ENCODE data around the gene ZNF414.
"Not testable (repeated sequence)": the region's sequence is repeated elsewhere in the genome, so short reads cannot be mapped to it uniquely, and the experiment has no call there.

Gene ZNF414, protein sequence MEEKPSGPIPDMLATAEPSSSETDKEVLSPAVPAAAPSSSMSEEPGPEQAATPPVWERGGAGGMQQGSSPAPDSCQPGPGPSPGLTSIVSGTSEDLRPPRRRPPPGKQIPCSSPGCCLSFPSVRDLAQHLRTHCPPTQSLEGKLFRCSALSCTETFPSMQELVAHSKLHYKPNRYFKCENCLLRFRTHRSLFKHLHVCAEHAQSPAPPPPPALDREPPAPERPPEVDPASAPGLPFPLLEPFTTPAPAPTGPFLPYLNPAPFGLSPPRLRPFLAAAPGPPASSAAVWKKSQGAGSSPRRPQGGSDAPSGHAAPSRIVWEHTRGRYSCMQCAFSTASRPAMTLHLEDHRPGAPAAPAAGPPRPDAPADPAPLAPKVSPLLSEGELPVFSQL

DNA sequence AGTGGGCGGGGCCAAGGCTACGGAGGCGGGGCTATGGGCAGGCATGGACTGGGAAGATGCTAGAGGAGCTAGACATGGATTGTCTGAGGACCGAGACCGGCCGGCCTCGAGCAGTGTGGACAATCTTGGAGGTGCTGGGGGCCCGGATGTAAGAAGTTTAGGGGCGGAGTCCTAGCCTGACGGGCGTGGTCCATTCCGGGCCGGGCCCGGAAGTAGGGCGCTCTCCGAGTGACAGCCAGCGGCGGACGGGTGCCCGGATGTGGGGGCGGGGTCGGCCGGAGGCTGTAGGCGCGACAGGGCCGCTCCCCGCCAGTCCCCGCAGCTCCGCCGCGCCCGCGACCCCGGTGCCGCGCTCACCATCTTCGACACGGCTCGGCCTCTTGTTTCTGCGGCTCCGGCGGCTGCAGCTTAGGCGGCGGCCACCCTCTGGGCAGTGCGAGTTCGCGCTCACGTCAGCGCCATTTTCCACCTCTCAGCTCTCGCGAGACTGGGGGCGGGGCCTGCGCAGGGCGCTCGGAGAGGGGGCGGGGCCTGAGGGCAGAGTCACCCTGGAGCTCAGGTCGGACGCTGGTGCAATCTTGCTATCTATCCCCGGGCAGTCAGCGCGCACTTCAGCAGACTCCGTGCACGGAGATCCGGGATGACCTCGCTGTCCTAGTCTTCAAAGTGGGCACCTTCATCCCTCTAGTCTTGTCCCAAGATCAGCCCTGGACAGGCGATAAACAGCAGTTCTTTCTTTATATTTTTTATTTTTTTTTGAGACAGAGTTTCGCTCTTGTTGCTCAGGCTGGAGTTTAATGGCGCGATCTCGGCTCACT lies at the start of gene ZNF414:
Gene ZNF414, minus strand, starts transcription at position 481 of the 818 bp plus-strand sequence. Its CDS starts 121 bp downstream, at position 360.
- FAIRE-seq = peak; percentile 94

DNA sequence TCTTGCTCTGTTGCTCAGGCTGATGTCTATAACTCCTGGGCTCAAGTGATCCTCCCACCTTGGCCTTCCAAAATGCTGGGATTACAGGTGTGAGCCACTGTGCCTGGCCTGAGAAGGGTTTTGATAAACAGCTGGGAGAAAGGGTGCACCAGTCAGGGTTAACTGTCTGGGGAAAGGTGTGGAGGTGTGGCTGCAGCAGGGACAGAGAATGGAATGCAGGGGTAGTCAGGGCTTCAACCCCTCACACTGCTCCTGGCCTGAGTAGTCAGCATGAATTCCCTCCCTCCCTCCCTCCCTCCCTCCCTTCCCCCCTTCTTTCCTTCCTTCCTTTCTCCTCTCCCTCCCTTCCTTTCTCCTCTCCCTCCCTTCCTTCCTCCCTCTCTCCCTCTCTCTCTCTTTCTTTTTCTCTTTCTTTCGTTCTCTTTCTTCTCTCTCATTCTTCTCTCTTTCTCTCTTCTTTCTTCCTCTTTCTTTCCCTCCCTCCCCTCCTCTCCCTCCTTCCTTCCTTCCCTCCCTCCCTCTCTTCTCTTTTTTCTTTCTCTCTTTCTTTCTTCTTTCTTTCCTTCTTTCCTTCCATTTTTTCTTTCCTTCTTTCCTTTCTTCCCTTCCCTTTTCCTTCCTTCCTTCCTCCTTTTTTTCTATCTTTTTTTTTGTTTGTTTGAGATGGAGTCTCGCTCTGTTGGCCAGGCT lies 47.3 kb upstream of the ZNF414 start:
- FAIRE-seq = no peak

DNA sequence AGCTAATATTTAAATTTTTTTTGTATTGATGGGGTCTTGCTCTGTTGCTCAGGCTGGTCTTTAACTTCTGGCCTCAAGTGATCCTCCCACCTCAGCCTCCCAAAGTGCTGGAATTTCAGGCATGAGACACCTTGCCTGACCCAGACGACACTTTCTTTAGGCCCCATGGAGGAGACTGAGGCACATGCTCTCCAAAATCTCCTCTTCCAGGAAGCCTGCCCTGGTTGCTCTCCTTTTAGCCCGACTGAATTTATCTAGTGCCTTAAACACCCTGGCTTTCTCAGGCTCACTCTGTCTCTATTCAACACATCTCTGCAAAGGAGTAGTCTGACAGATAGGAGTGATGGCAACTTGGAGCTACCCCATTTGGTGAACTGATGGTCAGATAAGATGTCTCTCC lies 44.4 kb upstream of the ZNF414 start:
- no peak for FAIRE-seq

DNA sequence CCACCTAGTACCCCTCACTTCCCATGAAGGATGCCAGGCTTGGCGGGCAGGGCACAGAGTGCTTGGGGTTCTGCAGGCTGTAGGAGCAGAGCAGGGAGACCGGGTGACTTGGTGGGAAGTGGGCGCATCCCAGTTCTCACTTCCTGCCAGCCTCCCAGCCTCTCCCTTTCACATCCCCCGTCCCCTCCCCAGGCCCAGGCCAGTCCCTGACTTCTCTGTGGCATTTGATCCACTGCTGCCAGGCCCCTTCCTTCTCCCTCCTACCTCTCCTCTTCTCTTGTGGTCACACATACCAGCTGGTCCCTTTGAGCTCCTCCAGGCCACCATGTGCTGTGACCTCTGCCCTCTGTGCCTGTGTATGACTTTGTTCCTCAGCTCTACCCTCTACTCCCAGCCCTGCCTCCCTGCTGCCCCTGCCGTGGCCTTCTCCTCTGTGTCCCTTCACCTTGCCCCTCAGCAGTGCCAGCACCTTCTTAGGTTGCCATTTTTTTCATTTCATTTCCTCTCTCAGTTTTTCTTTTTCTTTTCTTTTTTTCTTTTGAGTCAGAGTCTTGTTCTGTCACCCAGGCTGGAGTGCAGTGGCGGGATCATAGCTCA lies 43.8 kb upstream of the ZNF414 start:
- no peak for FAIRE-seq

DNA sequence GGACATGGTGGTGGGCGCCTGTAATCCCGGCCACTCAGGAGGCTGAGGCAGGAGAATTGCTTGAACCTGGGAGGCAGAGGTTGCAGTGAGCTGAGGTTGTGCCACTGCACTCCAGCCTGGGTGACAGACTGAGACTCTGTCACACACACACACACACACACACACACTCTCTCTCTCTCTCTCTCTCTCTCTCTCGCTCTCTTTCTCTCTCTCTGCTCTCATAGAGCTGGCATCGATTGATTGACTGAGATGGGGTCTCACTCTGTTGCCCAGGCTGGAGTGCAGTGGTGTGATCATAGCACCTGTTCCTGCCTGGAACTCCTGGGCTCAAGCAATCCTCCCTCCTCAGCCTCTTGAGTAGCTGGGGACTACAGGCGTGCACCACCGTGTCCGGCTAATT lies 39.8 kb upstream of the ZNF414 start:
- FAIRE-seq = not testable (repeated sequence)

DNA sequence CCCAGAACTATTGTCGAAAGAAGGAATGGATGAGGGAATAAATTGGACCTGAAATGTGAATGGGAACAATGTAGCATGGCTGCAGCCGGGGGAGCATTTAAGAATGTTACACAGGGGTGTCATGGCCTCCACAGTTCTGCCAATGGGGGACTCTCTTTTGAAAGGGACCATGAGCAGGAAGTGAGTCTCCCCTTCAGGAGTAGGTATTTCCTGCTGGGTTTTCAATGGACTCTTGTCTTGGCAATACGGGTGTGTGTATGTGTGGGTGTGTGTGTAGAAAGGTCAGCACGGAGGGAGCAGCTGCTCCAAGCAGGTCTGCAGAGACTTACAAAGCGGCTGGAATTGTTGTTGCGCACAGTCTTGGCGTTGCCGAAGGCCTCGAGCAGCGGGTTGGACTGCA lies 38.8 kb upstream of the ZNF414 start:
- no peak for FAIRE-seq

DNA sequence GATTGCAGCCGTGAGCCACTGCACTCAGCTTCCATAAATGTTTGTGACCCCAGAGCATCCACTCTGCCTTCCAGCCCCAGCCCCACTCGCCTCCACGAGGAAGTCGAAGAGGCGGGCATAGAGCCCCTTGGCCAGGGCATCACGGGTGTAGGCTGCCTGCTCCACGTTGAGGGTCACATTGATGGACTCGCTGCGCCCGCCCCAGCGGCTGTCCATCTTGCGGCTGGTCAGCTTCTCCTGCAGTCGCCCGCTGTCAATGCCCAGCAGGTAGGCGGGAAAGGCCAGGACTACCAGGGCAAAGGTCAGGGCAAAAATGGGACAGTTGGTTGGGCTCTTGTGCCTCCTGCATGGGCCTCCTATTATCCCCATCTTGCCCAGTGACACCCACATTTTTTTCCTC lies 36.1 kb upstream of the ZNF414 start:
- FAIRE-seq = no peak

DNA sequence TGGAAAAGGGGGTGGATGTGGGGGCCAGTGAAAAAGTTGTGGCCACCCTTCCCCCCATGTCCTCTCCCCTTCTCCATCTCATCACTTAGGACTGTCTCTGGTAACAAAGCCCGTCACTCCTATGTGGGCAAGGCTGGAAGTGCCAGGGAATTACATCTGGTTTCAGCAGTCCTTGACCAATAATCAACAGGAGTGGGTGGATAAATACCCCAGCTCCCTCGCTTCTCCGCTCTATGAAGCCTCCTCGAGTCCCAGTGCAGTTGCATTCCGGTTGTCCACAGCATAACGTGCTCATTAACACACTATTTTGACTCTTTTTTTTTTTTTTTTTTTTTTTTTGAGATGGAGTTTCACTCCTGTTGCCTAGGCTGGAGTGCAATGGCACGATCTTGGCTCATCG lies 31.8 kb upstream of the ZNF414 start:
- FAIRE-seq = no peak

DNA sequence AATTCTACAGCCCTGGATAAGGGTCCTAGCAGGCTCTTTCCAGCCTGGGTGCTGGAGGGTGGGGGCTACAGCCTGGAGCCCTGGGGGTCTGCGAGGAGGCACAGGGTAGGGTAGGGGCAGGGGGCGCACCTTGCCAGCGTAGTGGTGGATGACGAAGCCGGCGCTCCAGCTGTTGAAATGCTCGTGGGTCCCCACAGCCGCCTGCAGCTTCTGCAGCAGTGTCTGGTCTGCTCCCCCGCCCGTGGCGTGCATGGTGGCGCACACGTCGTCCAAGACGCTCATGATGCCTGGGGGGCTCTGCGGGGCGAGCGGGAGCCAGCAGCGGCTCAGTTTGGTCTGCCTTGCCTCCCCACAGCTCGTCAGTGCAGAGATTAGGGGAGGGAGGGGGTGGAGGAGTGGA lies 30.2 kb upstream of the ZNF414 start:
- FAIRE-seq = no peak

DNA sequence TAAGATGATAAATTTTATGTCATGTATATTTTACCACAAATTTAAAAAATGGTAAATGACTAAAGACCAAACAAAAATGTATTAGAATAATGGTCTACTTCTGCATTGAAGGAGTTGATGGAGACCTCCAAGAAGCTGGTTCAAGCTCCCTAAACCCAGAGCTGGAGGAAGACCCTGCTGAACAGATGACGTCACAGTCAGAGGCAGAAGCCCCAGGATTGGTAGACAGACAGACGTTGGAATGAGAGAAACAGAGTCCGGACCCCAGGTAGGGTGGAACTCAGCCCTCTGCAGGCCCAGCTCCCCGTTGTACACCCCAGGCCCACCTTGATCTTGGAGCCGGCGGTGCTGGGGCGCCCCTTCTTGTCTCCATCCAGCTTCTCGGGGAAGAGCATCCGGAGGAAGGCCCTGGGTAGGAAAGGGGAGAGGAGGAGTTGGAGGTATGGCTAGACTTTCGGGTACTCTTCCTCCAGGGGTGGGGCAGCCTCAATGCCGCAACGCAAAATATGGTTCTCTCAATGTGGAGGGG lies 25.7 kb upstream of the ZNF414 start:
- FAIRE-seq = no peak

DNA sequence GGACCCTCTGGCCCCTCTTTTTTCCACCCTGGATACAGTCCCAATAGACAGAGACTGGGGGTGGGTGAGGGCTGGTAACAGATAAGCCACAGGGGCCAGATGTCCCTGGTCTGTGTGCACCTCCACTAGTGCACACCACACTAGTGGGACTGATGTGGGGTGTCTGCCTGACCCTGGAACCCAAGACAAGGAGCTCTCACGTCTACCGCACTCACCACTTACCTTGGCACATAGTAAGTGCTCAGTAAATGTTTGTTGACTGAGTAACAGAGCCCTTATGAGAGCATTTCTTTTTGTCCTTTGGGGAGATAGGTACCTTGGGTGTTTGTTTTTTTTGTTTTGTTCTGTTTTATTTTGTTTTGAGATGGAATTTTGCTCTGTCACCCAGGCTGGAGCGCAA lies 23.1 kb upstream of the ZNF414 start:
- no peak for FAIRE-seq

DNA sequence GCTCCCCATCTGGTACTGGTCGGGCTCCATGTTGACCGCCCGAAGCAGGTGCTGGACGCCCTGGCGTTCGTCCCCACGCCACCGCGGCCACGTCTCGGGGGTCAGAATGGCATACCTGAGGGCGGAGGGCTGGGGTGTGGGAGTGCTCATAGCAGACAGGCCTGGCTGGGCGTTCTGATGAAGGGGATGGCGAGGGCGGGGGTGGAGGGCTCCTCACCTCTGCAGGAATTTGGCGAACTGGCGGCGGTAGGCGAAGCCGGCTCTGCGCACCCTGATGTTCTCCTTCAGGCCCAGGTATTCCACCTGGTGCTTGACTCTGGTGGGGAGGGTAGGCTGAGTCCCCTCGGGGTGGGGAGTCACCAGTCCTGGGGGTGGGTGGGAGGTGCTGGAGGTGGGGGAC lies 22.3 kb upstream of the ZNF414 start:
- FAIRE-seq = no peak

DNA sequence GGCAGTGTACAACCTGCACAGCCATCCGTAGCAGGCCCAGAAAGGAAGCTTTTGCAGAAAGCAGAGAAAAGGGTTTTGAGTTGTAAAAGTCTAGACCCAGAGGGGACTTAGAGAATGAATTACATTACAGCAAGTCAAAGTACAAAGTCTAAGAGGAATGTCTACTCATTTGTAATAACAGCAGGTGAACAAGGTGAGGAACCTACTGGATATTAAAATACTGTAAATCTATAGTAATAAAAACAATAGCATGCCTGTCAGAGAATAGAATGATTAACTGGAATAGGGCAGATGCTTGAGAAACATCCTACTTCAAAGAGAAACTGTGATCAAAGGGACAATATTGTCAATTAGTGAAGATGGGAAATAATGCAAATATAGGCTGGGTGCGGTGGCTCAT lies 18.3 kb upstream of the ZNF414 start:
- FAIRE-seq = no peak

DNA sequence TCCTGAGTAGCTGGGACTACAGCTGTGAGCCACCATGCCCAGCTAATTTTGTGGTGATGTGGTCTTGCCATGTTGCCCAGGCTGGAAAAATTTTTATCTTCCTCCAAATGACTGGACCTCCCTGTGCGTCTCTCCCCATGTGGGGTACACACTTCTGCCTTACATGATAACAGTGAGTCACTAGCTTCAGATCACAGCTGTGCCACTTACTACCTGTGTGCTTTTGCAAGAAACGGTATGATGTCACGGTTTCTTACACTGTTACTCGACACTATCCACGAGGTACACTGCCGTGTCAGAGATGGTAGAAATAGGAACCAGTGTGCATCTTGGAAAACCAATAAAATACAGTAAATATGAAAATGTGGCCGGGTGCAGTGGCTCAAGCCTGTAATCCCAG lies 17.5 kb upstream of the ZNF414 start:
- no peak for FAIRE-seq

DNA sequence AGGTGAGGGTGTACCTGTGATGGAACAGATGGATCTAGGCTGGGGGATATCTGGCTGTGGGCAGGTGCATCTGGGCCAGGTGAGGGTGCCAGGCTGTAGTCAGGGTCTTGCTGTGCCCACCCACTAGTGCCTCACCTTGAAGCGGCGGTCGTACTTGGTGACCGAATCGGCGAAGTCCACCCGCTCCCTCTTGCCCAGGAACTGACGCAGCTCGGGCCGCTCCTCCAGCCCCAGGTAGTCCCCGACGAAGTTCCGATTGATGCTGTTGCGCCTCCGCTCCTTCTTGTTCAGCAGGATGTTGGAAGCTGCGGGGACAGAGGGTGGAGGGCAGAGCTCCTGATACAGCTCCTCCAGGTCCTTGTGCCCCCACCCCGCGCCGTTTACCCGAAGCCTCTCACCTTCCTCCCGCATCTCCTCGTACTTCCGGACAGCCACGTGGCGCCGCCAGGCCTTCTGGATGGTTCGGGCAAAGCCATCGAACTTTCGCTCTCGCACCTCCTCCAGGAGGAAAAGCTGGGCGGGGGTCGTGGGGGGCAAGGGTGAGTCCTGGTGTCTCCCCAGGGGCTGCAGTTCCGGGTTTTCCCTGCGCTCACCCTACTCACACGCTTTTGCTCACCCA lies 16.2 kb upstream of the ZNF414 start:
- no peak for FAIRE-seq

DNA sequence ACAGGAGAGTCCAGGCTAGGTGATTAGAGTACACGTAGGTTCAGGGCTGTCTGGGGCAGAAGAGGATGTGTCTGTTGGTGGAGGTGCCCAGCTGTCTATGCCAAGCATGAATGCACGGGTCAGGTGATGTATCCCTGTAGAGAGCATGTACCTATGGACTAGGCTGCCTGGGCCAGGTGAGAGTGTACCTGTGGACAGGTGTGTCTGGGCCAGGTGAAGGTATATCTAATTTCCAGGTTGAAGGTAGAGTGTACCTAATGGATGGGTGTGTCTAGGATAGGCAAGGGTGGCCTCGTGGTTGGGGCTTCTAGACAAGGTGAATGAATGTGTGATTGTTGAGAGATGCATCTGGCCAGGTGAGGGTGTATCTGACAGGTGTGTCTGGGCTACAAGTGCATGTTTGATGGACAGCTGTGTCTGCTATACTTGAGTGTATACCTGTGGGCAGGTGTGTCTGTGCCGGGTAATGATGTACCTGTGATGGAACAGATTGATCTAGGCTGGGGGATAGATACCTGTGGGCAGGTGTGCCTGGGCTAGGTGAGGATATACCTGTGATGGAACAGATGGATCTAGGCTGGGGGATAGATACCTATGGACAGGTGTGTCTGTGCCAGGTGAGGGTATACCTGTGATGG lies 15.5 kb upstream of the ZNF414 start:
- no peak for FAIRE-seq

DNA sequence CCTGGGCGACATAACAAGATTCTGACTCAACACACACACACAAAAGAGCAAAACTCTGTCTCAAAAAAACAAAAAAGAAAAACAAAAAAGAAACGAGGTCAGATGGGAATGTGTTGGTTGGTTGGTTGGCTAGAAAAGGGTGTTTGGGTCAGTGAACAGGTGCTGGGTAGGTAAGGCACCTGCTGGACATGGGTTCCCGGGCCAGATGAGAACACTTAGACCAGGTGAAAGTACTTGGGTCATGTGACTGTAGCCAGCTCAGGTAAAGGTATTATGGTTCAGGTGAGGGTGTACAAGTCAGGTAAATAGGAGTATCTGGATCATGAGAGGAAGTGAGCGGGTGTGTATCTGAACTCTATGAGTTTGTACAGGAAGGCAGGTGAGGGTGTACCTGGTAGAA lies 14.5 kb upstream of the ZNF414 start:
- no peak for FAIRE-seq

DNA sequence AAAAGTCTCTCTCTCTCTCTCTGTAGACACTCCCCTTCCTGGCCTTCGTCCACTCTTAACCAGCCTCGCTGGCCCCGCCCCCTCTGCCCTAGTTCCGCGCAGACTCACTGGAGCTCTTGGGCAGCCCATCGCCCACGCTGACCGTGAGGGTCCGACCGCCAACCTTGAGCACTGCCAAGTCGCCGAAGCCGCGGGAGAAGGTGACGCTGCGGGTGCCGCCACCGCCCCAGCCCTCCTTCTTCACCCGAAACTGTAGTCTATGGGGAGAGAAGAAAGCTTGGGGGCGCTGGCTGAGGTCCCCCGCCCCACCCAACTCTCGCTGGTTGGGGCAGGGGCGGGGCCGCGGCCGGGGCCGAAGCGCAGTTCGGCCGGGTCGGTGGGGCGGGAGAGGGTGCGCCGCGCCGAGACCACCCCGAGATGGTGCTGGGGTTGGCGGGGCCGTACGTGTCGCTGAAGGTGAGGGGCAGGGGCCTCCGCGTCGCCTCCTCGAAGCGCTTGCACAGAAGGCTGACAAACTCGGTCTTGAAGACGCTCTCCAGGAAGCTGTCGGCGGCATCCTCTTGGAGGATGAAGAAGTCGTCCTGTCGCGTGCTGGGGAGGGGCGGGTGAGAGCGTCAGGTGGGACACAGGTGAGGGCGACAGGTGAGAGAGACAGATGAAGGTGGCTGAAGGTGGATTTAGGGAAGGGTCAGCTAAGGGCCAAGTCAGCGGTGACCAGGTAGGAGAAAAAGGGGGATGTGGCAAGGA lies 12.6 kb upstream of the ZNF414 start:
- FAIRE-seq = peak; percentile 84

DNA sequence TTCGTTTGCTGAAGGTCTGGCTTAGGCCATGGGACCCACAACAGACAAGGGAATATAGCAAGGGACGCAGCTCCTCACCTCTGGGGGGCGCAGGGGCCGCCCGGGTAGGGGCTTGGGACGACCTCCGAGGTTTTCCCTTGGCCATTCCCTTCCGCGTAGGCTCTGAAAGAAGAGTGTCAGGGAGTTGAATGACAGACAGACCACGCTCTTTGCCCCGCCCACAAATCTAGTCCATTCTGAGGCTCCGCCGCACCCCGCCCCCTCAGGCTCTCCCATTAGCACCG lies 11.4 kb upstream of the ZNF414 start:
- FAIRE-seq = no peak

DNA sequence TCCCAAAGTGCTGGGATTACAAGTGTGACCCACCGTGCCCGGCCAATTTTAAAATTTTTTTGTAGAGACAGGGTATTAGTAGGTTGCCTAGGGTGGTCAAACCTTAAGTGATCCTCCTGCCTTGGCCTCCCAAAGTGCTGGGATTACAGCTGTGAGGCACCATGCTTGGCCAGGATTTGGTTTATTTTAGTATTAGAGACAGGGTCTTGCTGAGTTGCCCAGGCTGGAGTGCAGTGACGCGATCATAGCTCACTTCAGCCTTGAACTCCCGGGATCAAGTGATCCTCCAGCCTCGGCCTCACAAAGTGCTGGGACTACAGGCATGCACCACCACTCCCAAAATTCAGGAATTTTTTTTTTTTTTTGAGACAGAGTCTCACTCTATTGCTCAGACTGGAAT lies 5.4 kb upstream of the ZNF414 start:
- no peak for FAIRE-seq

DNA sequence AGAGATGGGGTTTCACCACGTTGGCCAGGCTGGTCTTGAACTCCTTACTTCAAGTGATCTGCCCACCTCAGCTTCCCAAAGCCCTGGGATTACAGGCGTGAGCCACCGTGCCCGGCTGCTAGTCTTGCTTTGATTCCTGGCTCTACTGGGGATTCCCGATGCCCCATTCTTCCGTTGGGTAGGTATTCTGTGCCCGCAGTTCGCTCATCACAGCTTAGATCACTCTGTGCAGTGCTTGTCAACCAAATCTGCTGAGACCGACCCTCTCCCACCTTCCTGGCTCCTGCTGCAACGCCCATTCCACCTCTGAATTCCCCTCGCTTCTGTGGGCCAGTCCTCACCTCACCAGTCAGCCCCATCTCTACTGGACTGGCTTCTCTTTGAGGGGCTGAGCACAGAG lies 4.6 kb upstream of the ZNF414 start:
- no peak for FAIRE-seq
